Middle frontal gyrus (tissue), 1 donor: ENCODE data around the gene OGFR.

ENCODE experiments used
- DNase-seq: peaks from one replicate; pipeline ENCODE4 v3.0.0-alpha.2; 2015; ENCODE audit warnings: low spot score; ENCODE audit errors: extremely low spot score

Gene OGFR

DNA sequence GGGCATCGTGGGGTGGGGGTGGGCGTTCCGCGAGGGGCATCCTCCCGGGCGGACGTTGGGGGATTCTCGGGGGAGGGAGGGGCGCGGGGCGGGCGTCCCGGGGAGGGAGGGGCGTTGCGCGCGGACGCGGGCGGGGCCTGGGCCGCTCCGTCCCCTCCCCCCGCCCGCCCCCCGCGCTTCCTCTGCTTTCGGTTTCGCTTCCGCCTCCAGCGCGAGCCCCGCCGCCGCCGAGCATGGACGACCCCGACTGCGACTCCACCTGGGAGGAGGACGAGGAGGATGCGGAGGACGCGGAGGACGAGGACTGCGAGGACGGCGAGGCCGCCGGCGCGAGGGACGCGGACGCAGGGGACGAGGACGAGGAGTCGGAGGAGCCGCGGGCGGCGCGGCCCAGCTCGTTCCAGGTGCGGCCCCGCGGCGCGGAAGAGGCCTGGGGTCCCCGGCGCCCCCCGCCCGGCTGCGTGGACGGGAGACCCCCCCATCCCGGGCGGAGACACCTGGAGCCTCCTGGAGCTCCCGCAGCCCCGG lies at the start of gene OGFR:
Gene OGFR (plus strand): TSS at position 209 of the 528 bp plus-strand sequence. CDS start 25 bp downstream, at position 234.
- DNase-seq: no peak

- DNase-seq: no peak
These were observed 49.7 kb upstream of the OGFR start for GRCh38 chr20:62754991-62755356.

- no peak for DNase-seq
These were observed 48.6 kb upstream of the OGFR start for GRCh38 chr20:62755817-62756724.

GRCh38 chr20:62758226-62758912 lies 46.3 kb upstream of the OGFR start:
- DNase-seq: no peak

GRCh38 chr20:62759981-62760431 lies 44.6 kb upstream of the OGFR start:
- no peak for DNase-seq

DNA sequence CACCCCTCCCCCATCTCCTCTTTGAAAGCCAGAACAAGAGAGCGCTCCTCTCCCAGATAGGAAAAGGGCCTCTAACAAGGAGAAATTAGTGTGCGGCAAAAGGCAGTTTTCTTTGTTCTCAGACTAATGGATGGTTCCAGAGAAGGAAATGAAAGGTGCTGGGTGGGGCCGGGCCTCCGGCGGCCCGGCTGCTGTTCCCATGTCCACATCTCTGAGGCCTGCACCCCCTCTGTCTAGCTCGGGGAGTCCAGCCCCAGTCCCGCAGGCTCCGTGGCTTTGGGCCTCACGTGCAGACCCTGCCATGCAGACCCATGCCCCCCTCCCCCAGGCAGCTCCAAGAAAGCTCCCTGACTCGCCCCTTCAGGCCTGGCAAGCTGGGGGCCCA lies 44.2 kb upstream of the OGFR start:
- DNase-seq: no peak

GRCh38 chr20:62760856-62761758 lies 43.5 kb upstream of the OGFR start:
- DNase-seq: no peak

GRCh38 chr20:62761759-62762131 lies 42.9 kb upstream of the OGFR start:
- DNase-seq: no peak

- DNase-seq: no peak
These were observed 42.3 kb upstream of the OGFR start for GRCh38 chr20:62762376-62762775.

DNA sequence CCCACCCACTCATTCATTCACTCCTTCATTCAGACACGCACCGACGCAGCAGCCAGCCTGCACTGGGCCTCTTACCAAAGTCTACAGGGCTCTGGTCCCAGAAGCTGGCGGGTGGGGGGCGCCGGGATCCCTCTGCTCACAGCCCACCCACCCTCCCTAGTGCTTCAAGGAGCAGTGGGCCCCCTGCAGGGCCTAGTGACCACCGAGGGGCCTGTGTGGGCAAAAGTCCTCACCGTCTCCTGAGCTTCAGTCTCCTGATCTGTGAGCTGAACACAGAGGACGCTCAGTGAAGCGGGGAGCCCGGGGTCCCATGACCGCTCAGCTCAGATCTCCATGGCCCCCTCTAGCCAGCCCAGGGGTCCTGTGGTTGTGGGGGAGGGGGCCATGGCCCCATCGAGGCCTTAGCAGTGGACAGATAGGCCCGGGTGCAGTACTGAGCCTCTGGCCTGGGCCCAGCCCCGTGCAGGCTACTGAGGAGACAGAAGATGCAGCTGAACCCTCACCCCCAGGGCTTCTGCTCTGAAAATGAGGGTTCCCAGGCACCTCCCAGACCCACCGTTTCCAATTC lies 41.8 kb upstream of the OGFR start:
- DNase-seq: no peak

GRCh38 chr20:62763404-62763803 lies 41.2 kb upstream of the OGFR start:
- no peak for DNase-seq

- DNase-seq: no peak
These were observed 40.3 kb upstream of the OGFR start for GRCh38 chr20:62764156-62764935.

DNA sequence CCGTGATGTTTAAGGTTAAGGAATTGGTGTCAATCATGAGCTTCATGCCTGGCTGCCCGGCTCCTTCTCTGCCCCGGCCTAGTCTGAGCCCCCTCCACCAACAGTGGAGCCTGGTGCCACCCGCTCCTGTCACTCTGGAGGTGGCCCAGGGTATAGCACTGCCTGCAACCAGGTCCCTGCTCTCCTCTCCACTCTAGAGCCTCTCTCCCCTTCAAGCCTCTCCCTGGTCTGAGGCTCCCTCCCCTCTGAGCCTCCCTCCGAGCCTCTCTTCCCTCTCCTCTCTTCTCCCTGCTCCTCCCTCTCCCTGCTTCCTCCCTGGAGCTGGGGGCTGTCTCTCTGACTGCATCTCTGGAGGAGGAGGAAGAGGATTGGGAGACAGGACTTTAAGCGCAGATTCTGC lies 39.6 kb upstream of the OGFR start:
- DNase-seq: no peak

- DNase-seq: no peak
These were observed 39.1 kb upstream of the OGFR start for GRCh38 chr20:62765432-62766070.

DNA sequence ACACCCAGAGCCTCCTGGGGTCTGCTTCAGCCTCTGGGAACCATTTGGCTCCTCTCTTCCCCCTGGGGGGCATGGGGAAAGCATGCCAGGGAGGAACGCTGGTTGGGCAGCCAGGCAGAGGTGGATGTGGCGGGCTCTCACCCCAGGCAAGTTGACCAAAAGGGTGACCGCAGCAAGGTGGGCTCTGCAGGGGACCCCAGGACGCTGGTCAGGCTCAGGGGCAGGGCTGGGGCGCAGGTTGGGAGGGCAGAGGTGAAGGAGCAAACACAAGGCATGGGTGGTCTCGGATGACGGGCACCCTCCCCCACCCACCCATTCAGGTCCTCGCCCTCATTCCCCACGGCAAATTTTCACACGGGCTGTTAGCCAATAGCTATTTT lies 38.6 kb upstream of the OGFR start:
- no peak for DNase-seq

DNA sequence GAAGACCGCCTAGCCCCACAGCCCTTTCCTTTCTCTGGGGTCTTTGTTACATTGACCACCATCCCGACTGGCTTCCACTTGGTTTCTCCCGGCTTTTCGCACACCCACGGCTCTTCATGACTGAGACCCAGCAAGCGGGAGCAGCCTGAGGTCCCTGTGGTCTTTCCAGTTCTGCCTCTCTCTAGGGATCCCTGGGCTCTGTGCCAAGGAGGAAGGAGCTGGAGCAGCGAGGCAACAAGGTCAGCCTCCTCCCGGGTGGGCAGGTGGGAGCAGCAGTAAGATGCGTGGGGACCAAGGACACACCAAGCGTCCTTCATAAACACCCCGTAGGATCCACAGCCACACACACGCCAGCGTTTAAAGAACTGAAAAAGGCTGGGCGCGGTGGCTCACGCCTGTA lies 37.9 kb upstream of the OGFR start:
- no peak for DNase-seq

DNA sequence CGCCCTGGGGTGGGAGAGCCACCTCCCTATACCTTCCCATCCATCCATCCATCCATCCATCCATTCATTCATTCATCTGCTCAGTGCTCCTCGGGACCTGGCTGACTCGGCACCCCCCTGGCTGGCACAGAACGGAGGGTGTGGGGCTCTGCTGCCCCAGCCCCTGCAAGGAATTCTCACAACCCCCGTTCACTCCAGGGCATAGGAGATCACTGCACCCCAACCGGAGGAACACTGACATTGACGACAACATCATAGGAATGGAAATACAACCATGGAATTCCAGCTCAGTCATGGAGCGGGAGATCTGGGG lies 36.4 kb upstream of the OGFR start:
- no peak for DNase-seq

- DNase-seq: no peak
These were observed 35.9 kb upstream of the OGFR start for GRCh38 chr20:62768551-62769287.

DNA sequence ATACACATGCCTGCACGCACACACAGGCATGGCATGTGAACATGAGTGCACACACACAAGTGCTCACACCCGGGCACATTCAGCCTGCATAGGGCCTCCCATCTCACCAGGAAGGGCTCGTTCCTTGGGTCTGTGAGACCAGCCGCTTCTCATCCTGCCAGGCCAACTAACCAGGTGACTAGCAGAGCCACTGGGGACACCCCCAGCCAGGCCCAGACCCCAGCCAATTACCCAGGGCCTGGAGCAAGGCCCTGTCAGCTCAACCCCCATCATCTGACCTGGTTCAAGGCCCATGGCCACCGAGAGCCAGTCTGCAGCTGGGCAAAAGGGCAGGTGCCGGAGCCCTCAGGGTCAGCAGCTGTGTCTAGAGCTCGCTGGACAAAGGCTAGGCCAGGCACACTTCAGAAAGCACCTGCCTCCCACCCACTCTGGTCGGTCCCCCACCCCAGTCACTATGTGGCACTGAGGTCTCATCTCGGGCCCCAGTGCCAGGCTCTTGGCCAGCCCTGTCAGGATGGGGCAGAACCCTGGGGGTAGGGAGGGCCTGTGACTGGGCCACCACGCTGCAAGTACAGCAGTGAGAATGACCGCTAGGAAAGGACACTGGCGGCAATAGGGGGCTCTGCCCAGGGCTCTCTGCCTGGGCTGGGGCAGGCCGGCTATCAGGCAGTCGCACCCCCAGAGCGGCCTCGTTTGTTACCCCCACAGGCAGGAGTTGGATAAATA lies 35.1 kb upstream of the OGFR start:
- no peak for DNase-seq
